HCT116 (cell line): ENCODE data around the gene TMEM175. TPM values are rescaled to one million over a fixed set of nuclear protein-coding genes. Genes with fewer than 3 reads are reported as not detected.

Source experiments
- ATAC-seq: fragments of 200-7000 bp; cut with Tn5 transposase; 2 replicates; pipeline ENCODE4 v1.9.1; 2020; ENCODE audit warnings: mild to moderate bottlenecking, moderate library complexity
- BruUV-seq: library from RNA; stranded (reverse); fragments of 400-500 nt; replicated peaks from 2 replicates; lab custom pipeline; 2021; lab: Mats Ljungman, UMichigan
- CTCF ChIA-PET: fragments of 300-600 bp; sonication (Branson Sonifier 250); formaldehyde crosslinking; loops from one replicate; lab custom pipeline; 2021; ENCODE audit warnings: antibody characterized with exemption; lab: Charles Lee
- POLR2A ChIA-PET: fragments of 300-600, 350-600 bp; sonication (Branson Sonifier 250); formaldehyde crosslinking; loops from one replicate; lab custom pipeline; 2021; ENCODE audit warnings: antibody characterized with exemption; lab: Charles Lee
- RAD21 ChIA-PET, 2 experiments: fragments of 300-600 bp; sonication (Branson Sonifier 250); formaldehyde crosslinking; loops; one replicate each; lab custom pipeline; 2023; ENCODE audit warnings: low total read pairs in 2 of 2; ENCODE audit not compliant: uncharacterized antibody in 2 of 2, unreplicated experiment in 2 of 2, low non-redundant PET in 1 of 2; lab: Charles Lee
- DNase-seq: peaks from one replicate; pipeline ENCODE4 v3.0.0-alpha.2; 2010; ENCODE audit warnings: low read depth, low spot score
- H2AFZ ChIP-seq: fragments of 200-600 bp; shearing (Covaris generic), sonication (generic); 2 replicates; pipeline ENCODE4 v1.6.1; 2017; ENCODE audit warnings: low read depth, mixed run types, mixed read lengths, antibody characterized with exemption, low read length; ENCODE audit not compliant: poor library complexity, severe bottlenecking
- H3K27ac ChIP-seq: 2 replicates; pipeline ENCODE4 v1.5.1; 2012; ENCODE audit warnings: low read depth, low read length
- H3K27me3 ChIP-seq: fragments of 200-600 bp; sonication (generic); 2 replicates; pipeline ENCODE4 v1.6.1; 2016; ENCODE audit warnings: mixed run types, low read length, mixed read lengths; ENCODE audit not compliant: insufficient read depth
- H3K36me3 ChIP-seq, 2 experiments: fragments of 200-500 bp in 1 of 2; fragments of 200-600 bp in 1 of 2; sonication (Bioruptor generic) in 1 of 2; sonication (generic) in 1 of 2; 2 replicates each; pipeline versions ENCODE4 v1.5.1 to v1.6.1; 2014 to 2016; ENCODE audit warnings: low read length in 2 of 2, inconsistent platforms in 1 of 2, mixed read lengths in 1 of 2, mixed run types in 1 of 2; ENCODE audit not compliant: insufficient read depth in 2 of 2, control insufficient read depth in 1 of 2
- H3K4me1 ChIP-seq, 2 experiments: fragments of 200-600 bp in 1 of 2; sonication (generic) in 1 of 2; 2 replicates each; pipeline versions ENCODE4 v1.5.1 to v1.6.1; 2012 to 2017; ENCODE audit warnings: low read length in 2 of 2, inconsistent platforms in 1 of 2, mild to moderate bottlenecking in 1 of 2, mixed read lengths in 1 of 2, mixed run types in 1 of 2, moderate library complexity in 1 of 2; ENCODE audit not compliant: insufficient read depth in 2 of 2, control insufficient read depth in 1 of 2
- H3K4me2 ChIP-seq: fragments of 200-600 bp; sonication (generic); 2 replicates; pipeline ENCODE4 v1.6.1; 2017; ENCODE audit warnings: mixed run types, low read length, mixed read lengths
- H3K4me3 ChIP-seq, 2 experiments: fragments of 200-600 bp in 1 of 2; sonication (generic) in 1 of 2; replicated peaks in 1 of 2; 2 replicates each; pipeline ENCODE4 v1.5.1; 2011 to 2016; ENCODE audit warnings: low read length in 2 of 2, control low read depth in 1 of 2, low read depth in 1 of 2, mild to moderate bottlenecking in 1 of 2, mixed read lengths in 1 of 2, mixed run types in 1 of 2
- H3K79me2 ChIP-seq: fragments of 200-600 bp; sonication (generic); 2 replicates; pipeline ENCODE4 v1.6.1; 2017; ENCODE audit warnings: mild to moderate bottlenecking, mixed run types, low read length, moderate library complexity, mixed read lengths; ENCODE audit not compliant: insufficient read depth
- H3K9ac ChIP-seq: fragments of 200-600 bp; sonication (generic); 2 replicates; pipeline ENCODE4 v1.6.1; 2016; ENCODE audit warnings: low read length, mixed read lengths
- H3K9me2 ChIP-seq: fragments of 200-600 bp; sonication (generic), shearing (Covaris generic); 2 replicates; pipeline ENCODE4 v1.6.1; 2017; ENCODE audit warnings: mixed run types, mild to moderate bottlenecking, moderate library complexity; ENCODE audit not compliant: insufficient read depth
- H3K9me3 ChIP-seq, 2 experiments: fragments of 200-500 bp in 1 of 2; fragments of 200-600 bp in 1 of 2; sonication (Bioruptor generic) in 1 of 2; sonication (generic) in 1 of 2; 2 replicates each; pipeline ENCODE4 v1.6.1; 2014 to 2017; ENCODE audit warnings: low read length in 2 of 2, mixed read lengths in 2 of 2, inconsistent platforms in 1 of 2, low read depth in 1 of 2, mild to moderate bottlenecking in 1 of 2, mixed run types in 1 of 2, moderate library complexity in 1 of 2; ENCODE audit not compliant: control insufficient read depth in 1 of 2, insufficient read depth in 1 of 2
- H4K20me1 ChIP-seq: fragments of 200-600 bp; sonication (generic), shearing (Covaris generic); 2 replicates; pipeline ENCODE4 v1.6.1; 2017; ENCODE audit warnings: mixed run types, mild to moderate bottlenecking, moderate library complexity; ENCODE audit not compliant: insufficient read depth
- CBX3 ChIP-seq: IDR thresholded peaks from 2 replicates; pipeline ENCODE4 v1.6.1; 2012; ENCODE audit warnings: low read depth
- EGR1 ChIP-seq: IDR thresholded peaks from 2 replicates; pipeline ENCODE4 v1.6.1; 2012; ENCODE audit warnings: low read depth
- ELF1 ChIP-seq: IDR thresholded peaks from 2 replicates; pipeline ENCODE4 v1.6.1; 2012; ENCODE audit warnings: low read depth, borderline replicate concordance
- EZH2 ChIP-seq: fragments of 200-600 bp; sonication (generic); IDR thresholded peaks from 2 replicates; pipeline ENCODE4 v1.6.1; 2017; ENCODE audit warnings: antibody characterized with exemption, mixed run types
- FOSL1 ChIP-seq: IDR thresholded peaks from 2 replicates; pipeline ENCODE4 v1.6.1; 2012; ENCODE audit warnings: low read depth
- JUND ChIP-seq: IDR thresholded peaks from 2 replicates; pipeline ENCODE4 v1.6.1; 2012
- POLR2AphosphoS5 ChIP-seq: IDR thresholded peaks from 2 replicates; pipeline ENCODE4 v1.6.1; 2011; ENCODE audit warnings: mild to moderate bottlenecking, low read depth, low read length, moderate library complexity
- RAD21 ChIP-seq: IDR thresholded peaks from 2 replicates; pipeline ENCODE4 v1.6.1; 2012; ENCODE audit warnings: low read depth, mild to moderate bottlenecking
- SP1 ChIP-seq: IDR thresholded peaks from 2 replicates; pipeline ENCODE4 v1.6.1; 2012; ENCODE audit warnings: low read depth
- SRF ChIP-seq: IDR thresholded peaks from 2 replicates; pipeline ENCODE4 v1.6.1; 2012; ENCODE audit warnings: low read depth
- TCF7L2 ChIP-seq: IDR thresholded peaks from 2 replicates; pipeline ENCODE4 v1.7.0; 2011; ENCODE audit warnings: borderline replicate concordance, inconsistent platforms; ENCODE audit not compliant: insufficient read depth, insufficient read length; ENCODE audit errors: extremely low read depth
- YY1 ChIP-seq: IDR thresholded peaks from 2 replicates; pipeline ENCODE4 v1.6.1; 2011; ENCODE audit warnings: low read length, low read depth, moderate library complexity, mild to moderate bottlenecking; ENCODE audit not compliant: insufficient replicate concordance; ENCODE audit errors: extremely low read depth
- ZFX ChIP-seq: fragments of 450-650 bp; IDR thresholded peaks from 2 replicates; pipeline ENCODE4 v1.6.1; 2017
- ZNF274 ChIP-seq: fragments of 200-500 bp; sonication (Bioruptor generic); IDR thresholded peaks from 2 replicates; pipeline ENCODE4 v1.6.1; 2014; ENCODE audit warnings: mild to moderate bottlenecking, low read depth, low read length, inconsistent platforms
- intact Hi-C: fragments of 100-400 bp; cut with micrococcal nuclease; formaldehyde crosslinking; loops from 2 replicates; pipeline ENCODE4 v1.10.0; 2022
- total RNA-seq: library from RNA; stranded (reverse); gene quantifications from one replicate; pipeline ENCODE4 v1.2.1, GENCODE V29; 2021; ENCODE audit not compliant: unreplicated experiment
- TF ChIP-seq, protein P1 (sequence below): IDR thresholded peaks from 2 replicates; pipeline ENCODE4 v1.6.1; 2012
- TF ChIP-seq, protein P2 (sequence below): IDR thresholded peaks from 2 replicates; pipeline ENCODE4 v1.6.1; 2012; ENCODE audit warnings: low read depth

TMEM175 gene
- total RNA-seq, 1 experiment from 2014 or later = 17.5 TPM

DNA sequence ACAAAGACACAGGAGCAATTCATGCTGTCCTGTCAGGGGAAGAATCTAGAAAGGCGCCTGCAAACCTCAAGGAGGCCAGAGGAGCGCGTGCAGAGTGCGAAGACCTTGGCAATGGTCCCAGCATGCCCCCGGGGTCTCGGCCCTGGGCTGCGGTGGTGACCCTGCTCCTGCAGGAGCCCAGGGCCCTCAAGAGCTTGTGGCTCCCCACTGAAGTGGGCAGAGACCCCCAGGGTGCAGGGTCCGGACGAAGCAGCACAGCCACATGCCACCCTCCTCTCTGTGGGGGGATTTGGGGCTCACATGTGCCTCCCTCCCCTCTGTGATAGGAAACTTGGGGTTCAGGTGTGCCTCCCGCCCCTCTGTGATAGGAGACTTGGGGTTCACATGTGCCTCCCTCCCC is 39.5 kb upstream of the TMEM175 start:
- no peak for TF ChIP-seq TCF7L2
- no peak for TF ChIP-seq YY1
- no peak for TF ChIP-seq FOSL1
- no peak for TF ChIP-seq JUND
- no peak for TF ChIP-seq ELF1
- TF ChIP-seq EZH2 = no peak
- TF ChIP-seq, protein P1, sequence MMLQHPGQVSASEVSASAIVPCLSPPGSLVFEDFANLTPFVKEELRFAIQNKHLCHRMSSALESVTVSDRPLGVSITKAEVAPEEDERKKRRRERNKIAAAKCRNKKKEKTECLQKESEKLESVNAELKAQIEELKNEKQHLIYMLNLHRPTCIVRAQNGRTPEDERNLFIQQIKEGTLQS = no peak
- no peak for TF ChIP-seq POLR2AphosphoS5
- TF ChIP-seq SP1 = no peak
- TF ChIP-seq, protein P2, sequence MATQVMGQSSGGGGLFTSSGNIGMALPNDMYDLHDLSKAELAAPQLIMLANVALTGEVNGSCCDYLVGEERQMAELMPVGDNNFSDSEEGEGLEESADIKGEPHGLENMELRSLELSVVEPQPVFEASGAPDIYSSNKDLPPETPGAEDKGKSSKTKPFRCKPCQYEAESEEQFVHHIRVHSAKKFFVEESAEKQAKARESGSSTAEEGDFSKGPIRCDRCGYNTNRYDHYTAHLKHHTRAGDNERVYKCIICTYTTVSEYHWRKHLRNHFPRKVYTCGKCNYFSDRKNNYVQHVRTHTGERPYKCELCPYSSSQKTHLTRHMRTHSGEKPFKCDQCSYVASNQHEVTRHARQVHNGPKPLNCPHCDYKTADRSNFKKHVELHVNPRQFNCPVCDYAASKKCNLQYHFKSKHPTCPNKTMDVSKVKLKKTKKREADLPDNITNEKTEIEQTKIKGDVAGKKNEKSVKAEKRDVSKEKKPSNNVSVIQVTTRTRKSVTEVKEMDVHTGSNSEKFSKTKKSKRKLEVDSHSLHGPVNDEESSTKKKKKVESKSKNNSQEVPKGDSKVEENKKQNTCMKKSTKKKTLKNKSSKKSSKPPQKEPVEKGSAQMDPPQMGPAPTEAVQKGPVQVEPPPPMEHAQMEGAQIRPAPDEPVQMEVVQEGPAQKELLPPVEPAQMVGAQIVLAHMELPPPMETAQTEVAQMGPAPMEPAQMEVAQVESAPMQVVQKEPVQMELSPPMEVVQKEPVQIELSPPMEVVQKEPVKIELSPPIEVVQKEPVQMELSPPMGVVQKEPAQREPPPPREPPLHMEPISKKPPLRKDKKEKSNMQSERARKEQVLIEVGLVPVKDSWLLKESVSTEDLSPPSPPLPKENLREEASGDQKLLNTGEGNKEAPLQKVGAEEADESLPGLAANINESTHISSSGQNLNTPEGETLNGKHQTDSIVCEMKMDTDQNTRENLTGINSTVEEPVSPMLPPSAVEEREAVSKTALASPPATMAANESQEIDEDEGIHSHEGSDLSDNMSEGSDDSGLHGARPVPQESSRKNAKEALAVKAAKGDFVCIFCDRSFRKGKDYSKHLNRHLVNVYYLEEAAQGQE = no peak
- no peak for TF ChIP-seq CBX3
- TF ChIP-seq SRF = no peak
- TF ChIP-seq EGR1 = no peak
- TF ChIP-seq ZNF274 = no peak
- TF ChIP-seq RAD21 = no peak
- no peak for TF ChIP-seq ZFX
- Histone ChIP-seq H3K79me2 (no peaks in the 10 kb centered on the region), H2AFZ (no peak overlapping the region), H3K9me2 (no peaks in the 10 kb centered on the region), H3K9ac (no peak overlapping the region), H3K4me3 (no peak overlapping the region), H4K20me1 (no peaks in the 10 kb centered on the region), H3K4me2 (no peak overlapping the region), H3K9me3 (no peaks in the 10 kb centered on the region), H3K27ac (no peak overlapping the region), H3K36me3 (peaks cover 2 to 9% of the 10 kb centered on the region in 2 experiments; a peak in 3 of 4 replicates), H3K4me1 (no peaks in the 10 kb centered on the region), H3K27me3 (no peaks in the 10 kb centered on the region)
- ATAC-seq (no peak), DNase-seq (no peak)
- CTCF ChIA-PET = no interaction called here
- POLR2A ChIA-PET = no interaction called here
- intact Hi-C loops = no loop called here
- BruUV-seq = no TSS peak
- RAD21 ChIA-PET = no interaction called here
